ENCODE results near the gene RNF38.

DNA sequence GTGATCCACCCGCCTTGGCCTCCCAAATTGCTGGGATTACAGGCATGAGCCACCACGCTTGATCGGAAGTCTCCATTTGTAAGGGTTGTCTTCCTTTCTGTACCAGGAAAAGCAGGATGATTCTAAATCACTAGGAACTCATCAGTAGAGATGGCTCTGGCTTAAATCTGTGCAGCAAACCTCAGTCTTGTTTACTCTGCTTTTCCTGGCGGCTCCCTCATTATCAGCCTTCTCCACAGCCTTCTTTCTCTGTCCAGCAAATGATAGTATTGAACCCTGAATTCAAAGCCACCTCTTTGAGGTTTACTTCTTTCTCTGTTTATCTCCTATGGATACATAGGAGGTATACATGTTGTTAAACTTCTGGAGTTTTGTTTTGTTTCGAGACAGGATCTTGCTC is 98.8 kb downstream of the RNF38 start:
- TF ChIP-seq POLR2AphosphoS5 (IDR thresholded peaks at IDR 0.05; ENCODE audit: low read depth) = no peak
- TF ChIP-seq, protein P1, sequence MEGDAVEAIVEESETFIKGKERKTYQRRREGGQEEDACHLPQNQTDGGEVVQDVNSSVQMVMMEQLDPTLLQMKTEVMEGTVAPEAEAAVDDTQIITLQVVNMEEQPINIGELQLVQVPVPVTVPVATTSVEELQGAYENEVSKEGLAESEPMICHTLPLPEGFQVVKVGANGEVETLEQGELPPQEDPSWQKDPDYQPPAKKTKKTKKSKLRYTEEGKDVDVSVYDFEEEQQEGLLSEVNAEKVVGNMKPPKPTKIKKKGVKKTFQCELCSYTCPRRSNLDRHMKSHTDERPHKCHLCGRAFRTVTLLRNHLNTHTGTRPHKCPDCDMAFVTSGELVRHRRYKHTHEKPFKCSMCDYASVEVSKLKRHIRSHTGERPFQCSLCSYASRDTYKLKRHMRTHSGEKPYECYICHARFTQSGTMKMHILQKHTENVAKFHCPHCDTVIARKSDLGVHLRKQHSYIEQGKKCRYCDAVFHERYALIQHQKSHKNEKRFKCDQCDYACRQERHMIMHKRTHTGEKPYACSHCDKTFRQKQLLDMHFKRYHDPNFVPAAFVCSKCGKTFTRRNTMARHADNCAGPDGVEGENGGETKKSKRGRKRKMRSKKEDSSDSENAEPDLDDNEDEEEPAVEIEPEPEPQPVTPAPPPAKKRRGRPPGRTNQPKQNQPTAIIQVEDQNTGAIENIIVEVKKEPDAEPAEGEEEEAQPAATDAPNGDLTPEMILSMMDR (IDR thresholded peaks at IDR 0.05; ENCODE audit: insufficient read depth, low read length) = no peak
- TF ChIP-seq, protein P2, sequence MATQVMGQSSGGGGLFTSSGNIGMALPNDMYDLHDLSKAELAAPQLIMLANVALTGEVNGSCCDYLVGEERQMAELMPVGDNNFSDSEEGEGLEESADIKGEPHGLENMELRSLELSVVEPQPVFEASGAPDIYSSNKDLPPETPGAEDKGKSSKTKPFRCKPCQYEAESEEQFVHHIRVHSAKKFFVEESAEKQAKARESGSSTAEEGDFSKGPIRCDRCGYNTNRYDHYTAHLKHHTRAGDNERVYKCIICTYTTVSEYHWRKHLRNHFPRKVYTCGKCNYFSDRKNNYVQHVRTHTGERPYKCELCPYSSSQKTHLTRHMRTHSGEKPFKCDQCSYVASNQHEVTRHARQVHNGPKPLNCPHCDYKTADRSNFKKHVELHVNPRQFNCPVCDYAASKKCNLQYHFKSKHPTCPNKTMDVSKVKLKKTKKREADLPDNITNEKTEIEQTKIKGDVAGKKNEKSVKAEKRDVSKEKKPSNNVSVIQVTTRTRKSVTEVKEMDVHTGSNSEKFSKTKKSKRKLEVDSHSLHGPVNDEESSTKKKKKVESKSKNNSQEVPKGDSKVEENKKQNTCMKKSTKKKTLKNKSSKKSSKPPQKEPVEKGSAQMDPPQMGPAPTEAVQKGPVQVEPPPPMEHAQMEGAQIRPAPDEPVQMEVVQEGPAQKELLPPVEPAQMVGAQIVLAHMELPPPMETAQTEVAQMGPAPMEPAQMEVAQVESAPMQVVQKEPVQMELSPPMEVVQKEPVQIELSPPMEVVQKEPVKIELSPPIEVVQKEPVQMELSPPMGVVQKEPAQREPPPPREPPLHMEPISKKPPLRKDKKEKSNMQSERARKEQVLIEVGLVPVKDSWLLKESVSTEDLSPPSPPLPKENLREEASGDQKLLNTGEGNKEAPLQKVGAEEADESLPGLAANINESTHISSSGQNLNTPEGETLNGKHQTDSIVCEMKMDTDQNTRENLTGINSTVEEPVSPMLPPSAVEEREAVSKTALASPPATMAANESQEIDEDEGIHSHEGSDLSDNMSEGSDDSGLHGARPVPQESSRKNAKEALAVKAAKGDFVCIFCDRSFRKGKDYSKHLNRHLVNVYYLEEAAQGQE (IDR thresholded peaks at IDR 0.05; ENCODE audit: insufficient replicate concordance, low read depth) = no peak
- no peak for TF ChIP-seq GABPA (IDR thresholded peaks at IDR 0.05; ENCODE audit: low read depth)
- no peak for TF ChIP-seq SPI1 (IDR thresholded peaks at IDR 0.05; ENCODE audit: borderline replicate concordance, low read depth)

Data from HL-60 (cell line).